Upper lobe of left lung (tissue), 6 donors: ENCODE results near the gene FCHO1. TPM values are rescaled to one million over a fixed set of nuclear protein-coding genes. Genes with fewer than 3 reads are reported as not detected.
A peak's percentile ranks its signal among the peaks of the same experiment; 100 is the strongest.

ENCODE experiments used
- ATAC-seq, 2 donors: fragments of 200-7000 bp; cut with Tn5 transposase; one replicate each; pipeline ENCODE4 v1.9.1; 2022; ENCODE audit warnings: mild to moderate bottlenecking in 2 of 2, moderate library complexity in 2 of 2; ENCODE audit not compliant: low FRiP score in 2 of 2
- DNase-seq, 2 donors: peaks; one replicate each; pipeline ENCODE4 v3.0.0-alpha.2; 2019 to 2020
- H3K27ac ChIP-seq, 4 donors: fragments of 200-600 bp; sonication (generic); one replicate each; pipeline ENCODE4 v1.5.1; 2016 to 2019
- H3K27me3 ChIP-seq, 4 donors: fragments of 200-600 bp; sonication (generic); one replicate each; pipeline ENCODE4 v1.5.1; 2017 to 2019
- H3K36me3 ChIP-seq, 4 donors: fragments of 200-600 bp; sonication (generic); one replicate each; pipeline ENCODE4 v1.5.1; 2016 to 2019
- H3K4me1 ChIP-seq, 4 donors: fragments of 200-600 bp; sonication (generic); one replicate each; pipeline ENCODE4 v1.5.1; 2018 to 2019
- H3K4me3 ChIP-seq, 4 donors: fragments of 200-600 bp; sonication (generic); one replicate each; pipeline ENCODE4 v1.5.1; 2017 to 2019; ENCODE audit warnings: mild to moderate bottlenecking in 2 of 4, moderate library complexity in 1 of 4
- H3K9me3 ChIP-seq, 4 donors: fragments of 200-600 bp; sonication (generic); one replicate each; pipeline ENCODE4 v1.5.1; 2018 to 2019
- CTCF ChIP-seq, 6 experiments: fragments of 450-650 bp in 4 of 6; fragments of 200-600 bp in 2 of 6; sonication (generic) in 2 of 6; IDR thresholded peaks; one replicate each; pipeline ENCODE4 v1.5.1; 2016 to 2019; ENCODE audit warnings: antibody characterized with exemption in 6 of 6
- EP300 ChIP-seq, 4 donors: sonication (generic); formaldehyde crosslinking; IDR thresholded peaks; one replicate each; pipeline ENCODE4 v1.5.1; 2017; ENCODE audit warnings: antibody characterized with exemption in 4 of 4, control low read depth in 2 of 4
- POLR2A ChIP-seq, 4 donors: fragments of 450-650 bp; IDR thresholded peaks; one replicate each; pipeline ENCODE4 v1.5.1; 2016 to 2017; ENCODE audit warnings: antibody characterized with exemption in 4 of 4, mild to moderate bottlenecking in 2 of 4
- POLR2AphosphoS5 ChIP-seq, 2 donors: sonication (generic); formaldehyde crosslinking; IDR thresholded peaks; one replicate each; pipeline ENCODE4 v1.5.1; 2017; ENCODE audit warnings: antibody characterized with exemption in 2 of 2
- WGBS, 2 donors: methylation state at CpG; one replicate each; pipeline ENCODE4 v1.1.5; 2017 to 2018; 5-methylcytosine and 5-hydroxymethylcytosine counted together
- total RNA-seq, 6 donors: library from RNA; depleted of rRNA in 4 of 6; stranded (reverse); fragments of >200 nt in 4 of 6; gene quantifications; one replicate each; pipeline versions ENCODE4 v1.1.0 to v1.2.1, GENCODE V29; 2016 to 2021
- donor health status: DM: no; HTN: no; CAD: no; lungs with moderate emphysema.
- donor health status: DM: no; HTN: yes; CAD: no; lungs with severe emphysema.

Gene FCHO1
- total RNA-seq, 6 donors from 2014 or later: 1.9 to 19.9 (median 8.7) TPM

DNA sequence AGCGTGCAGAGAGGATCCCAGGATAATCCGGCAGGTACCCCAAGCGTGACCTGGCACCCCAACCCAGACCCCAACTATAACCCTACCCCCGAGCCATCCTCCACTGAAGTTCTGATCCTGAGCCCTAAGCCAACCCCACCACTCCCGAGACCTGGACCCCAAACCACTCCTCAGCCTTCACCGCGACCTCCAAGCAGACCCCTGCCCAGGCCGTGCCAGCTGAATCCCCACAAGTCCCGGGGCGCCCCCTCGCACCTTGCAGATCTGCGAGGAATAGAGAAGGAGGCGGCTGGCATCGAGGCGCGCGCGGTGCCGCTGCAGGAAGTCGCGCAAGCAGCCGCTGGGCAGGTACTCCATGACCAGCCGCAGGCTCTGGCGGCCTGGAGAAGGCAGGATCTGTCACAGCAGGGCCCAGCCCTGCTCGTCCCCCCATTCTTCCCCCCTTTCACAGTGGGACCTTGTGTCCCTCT is 80.2 kb downstream of the FCHO1 start:
- Histone ChIP-seq H3K36me3 (peaks cover 0 to 75% (median 8%) of the 10 kb centered on the region in 4 donors), H3K4me1 (peaks cover 0 to 19% (median 0%) of the 10 kb centered on the region in 4 donors), H3K4me3 (peak overlapping the region in 2 of 4 donors; percentile 26 to 30), H3K9me3 (no peaks in the 10 kb centered on the region), H3K27ac (no peak overlapping the region), H3K27me3 (no peaks in the 10 kb centered on the region)
- no peak for TF ChIP-seq CTCF (IDR thresholded peaks at IDR 0.05)
- no peak for TF ChIP-seq POLR2A (IDR thresholded peaks at IDR 0.05)
- TF ChIP-seq POLR2AphosphoS5 (IDR thresholded peaks at IDR 0.05): no peak
- TF ChIP-seq EP300 (IDR thresholded peaks at IDR 0.05): no peak
- ATAC-seq: peak in 1 of 2 donors; percentile 12
- DNase-seq: peak in 1 of 2 donors; percentile 82
- 63 to 83% methylated on average over 22 to 25 of the region's 25 CpGs for WGBS, 2 donors

DNA sequence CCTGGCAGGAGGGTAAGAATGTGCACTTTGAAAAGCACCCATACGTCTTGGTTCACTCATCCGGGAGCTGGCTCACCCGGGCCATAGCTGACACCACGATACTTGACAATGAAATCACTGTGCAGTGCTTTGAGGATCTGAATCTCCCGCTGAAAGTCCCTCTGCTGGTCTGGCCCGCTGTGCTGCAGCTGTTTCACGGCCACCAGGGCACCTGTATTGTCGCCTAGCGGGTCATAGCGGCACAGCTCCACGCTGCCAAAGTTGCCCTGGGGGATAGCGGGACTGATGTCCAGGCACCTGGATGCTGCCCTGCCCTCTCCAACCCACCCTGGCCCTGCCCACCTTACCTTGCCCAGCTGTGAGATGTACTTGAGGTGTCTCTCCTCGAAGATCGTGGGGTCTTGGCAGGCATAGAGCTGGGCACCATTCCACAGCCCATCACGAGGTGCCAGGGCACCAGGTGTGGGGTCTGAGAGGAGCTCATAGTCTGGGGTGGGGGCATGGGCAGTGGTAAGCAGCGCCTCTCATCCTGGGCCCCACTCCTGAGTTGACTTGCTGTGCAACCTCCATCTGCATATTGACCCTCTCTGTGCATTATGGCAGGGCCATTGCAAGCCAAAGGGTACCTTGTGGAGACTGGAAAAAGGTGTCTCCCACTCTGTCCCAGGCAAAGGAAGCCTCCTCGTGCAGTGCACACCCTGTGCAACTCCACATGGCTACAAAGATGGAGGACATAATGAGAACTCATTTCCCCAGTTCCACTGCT is 81.3 kb downstream of the FCHO1 start:
- Histone ChIP-seq H3K4me3 (no peak overlapping the region), H3K27ac (no peak overlapping the region), H3K27me3 (no peaks in the 10 kb centered on the region), H3K4me1 (peaks cover 0 to 19% (median 0%) of the 10 kb centered on the region in 4 donors), H3K9me3 (no peaks in the 10 kb centered on the region), H3K36me3 (peaks cover 0 to 84% (median 9%) of the 10 kb centered on the region in 4 donors)
- 92 to 93% methylated on average over 10 to 17 of the region's 17 CpGs for WGBS, 2 donors
- no peak for DNase-seq
- TF ChIP-seq POLR2AphosphoS5 (IDR thresholded peaks at IDR 0.05) (no peak), EP300 (IDR thresholded peaks at IDR 0.05) (no peak), CTCF (IDR thresholded peaks at IDR 0.05) (no peak), POLR2A (IDR thresholded peaks at IDR 0.05) (no peak)
- ATAC-seq: no peak

GRCh38 chr19:17834350-17835181 is 83.3 kb downstream of the FCHO1 start:
- TF ChIP-seq POLR2AphosphoS5 (IDR thresholded peaks at IDR 0.05): no peak
- Histone ChIP-seq H3K36me3 (peaks cover 0 to 92% (median 19%) of the 10 kb centered on the region in 4 donors), H3K4me3 (no peak overlapping the region), H3K4me1 (peaks cover 0 to 18% (median 0%) of the 10 kb centered on the region in 4 donors), H3K27me3 (no peaks in the 10 kb centered on the region), H3K9me3 (no peaks in the 10 kb centered on the region), H3K27ac (no peak overlapping the region)
- no peak for DNase-seq
- ATAC-seq: no peak
- 82 to 83% methylated on average over 9 to 18 of the region's 27 CpGs for WGBS, 2 donors

DNA sequence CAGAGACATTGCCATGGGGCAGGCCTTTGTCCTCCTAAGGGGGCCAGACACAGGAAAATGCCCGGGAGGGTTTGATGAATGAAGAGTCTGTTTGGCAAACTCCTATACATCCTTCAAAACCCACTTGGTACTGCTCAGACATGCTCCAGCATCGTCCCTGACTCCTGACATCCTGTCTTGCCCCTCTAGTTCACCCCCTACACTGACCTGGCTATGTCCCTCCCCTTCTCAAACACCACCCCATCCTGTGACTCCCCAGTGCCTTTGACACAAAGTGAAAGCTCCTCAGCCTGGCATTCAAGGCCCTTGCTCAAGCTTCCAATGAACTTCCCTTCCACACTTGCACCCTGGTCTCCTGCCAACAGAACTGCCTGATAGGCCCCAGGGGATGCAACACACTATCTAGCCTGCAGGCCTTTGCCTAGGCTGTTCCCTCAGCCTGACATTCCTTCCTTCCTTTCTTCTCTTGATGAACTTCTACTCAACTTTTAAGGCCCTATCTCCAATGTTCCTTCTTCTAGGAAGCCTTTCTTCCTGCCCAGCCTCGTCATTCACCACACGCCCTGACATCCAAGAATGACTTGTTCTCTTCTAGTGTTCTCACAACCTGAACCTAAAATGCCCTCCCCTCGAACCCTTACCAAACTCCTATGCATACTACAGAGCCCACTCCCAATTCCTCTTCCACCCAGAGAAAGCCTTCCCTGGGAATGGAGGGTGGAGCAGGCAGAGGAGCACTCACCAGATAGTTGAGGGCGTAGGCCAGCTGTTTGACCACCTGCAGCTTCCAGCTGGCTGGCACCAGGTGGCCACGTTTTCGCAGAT is 84.1 kb downstream of the FCHO1 start:
- Histone ChIP-seq H3K36me3 (peaks cover 0 to 94% (median 19%) of the 10 kb centered on the region in 4 donors), H3K27ac (no peak overlapping the region), H3K27me3 (no peaks in the 10 kb centered on the region), H3K9me3 (no peaks in the 10 kb centered on the region), H3K4me3 (no peak overlapping the region), H3K4me1 (peaks cover 0 to 10% (median 0%) of the 10 kb centered on the region in 4 donors)
- DNase-seq: no peak
- no peak for ATAC-seq
- TF ChIP-seq POLR2A (IDR thresholded peaks at IDR 0.05) (no peak), POLR2AphosphoS5 (IDR thresholded peaks at IDR 0.05) (no peak), CTCF (IDR thresholded peaks at IDR 0.05) (no peak), EP300 (IDR thresholded peaks at IDR 0.05) (no peak)
- 70 to 91% methylated on average over 8 of the region's 8 CpGs for WGBS, 2 donors
